Caki2 (cell line): ENCODE results near the gene TIMM21. TPM values are rescaled to one million over a fixed set of nuclear protein-coding genes. Genes with fewer than 3 reads are reported as not detected.

ENCODE experiments used
- DNase-seq: peaks from one replicate; pipeline ENCODE4 v3.0.0-alpha.2; 2015; ENCODE audit warnings: low read depth
- in situ Hi-C: cut with HindIII; loops from 2 replicates; pipeline ENCODE4 v1.10.0; 2016; ENCODE audit warnings: low sequenced_read_pairs, low pct_unique_long_range_greater_than_20kb, mixed read lengths
- total RNA-seq: library from RNA; depleted of rRNA; stranded (reverse); fragments of >200 nt; shearing (Covaris generic); gene quantifications from 2 replicates; pipeline ENCODE4 v1.2.3, GENCODE V29; 2014; ENCODE audit warnings: low replicate concordance; rRNA removed

Gene TIMM21, protein sequence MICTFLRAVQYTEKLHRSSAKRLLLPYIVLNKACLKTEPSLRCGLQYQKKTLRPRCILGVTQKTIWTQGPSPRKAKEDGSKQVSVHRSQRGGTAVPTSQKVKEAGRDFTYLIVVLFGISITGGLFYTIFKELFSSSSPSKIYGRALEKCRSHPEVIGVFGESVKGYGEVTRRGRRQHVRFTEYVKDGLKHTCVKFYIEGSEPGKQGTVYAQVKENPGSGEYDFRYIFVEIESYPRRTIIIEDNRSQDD
- total RNA-seq: 15.5 and 31.9 TPM in 2 replicates

DNA sequence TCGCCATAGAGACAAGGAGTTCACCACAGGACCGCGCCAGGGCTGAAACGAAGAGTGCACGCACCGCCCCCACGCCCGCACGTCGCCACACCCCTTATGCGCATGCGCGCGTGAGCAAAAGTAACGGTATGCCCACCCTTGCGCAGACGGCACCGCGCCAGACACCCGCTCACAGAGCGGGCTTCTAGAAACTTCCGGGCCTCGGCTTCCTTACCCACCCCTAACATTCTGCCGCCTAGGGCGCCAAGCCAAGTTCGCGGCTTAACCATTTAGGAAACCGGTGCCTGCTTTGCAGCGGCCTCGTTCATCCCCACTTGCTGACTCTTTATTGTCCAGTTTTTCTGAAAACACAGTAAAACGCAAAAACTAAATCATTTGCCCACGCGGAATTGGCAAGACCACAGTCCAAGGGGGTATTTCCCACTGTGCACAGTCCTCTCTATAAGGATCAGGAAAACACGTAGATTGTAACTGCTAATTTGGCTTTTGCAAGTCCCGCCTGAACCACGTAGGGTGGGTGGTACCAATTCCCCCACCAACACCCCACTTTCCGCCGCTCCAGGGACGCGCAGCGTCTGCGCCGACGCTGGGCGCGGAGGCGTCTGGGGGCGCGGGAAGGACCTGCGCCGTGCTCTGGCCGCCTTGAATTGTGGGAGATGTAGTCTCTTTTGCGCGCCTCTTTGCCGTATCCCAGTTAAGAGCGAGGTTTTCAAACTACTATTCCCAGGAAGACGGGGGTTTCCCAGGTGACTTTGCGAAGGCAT lies at the start of gene TIMM21, which contains the start of gene FBXO15:
TIMM21 (plus strand) TSS at position 745 of the 764 bp plus-strand sequence. CDS start 286 bp downstream, outside the sequence.
FBXO15 (minus strand) TSS at position 56 of the 764 bp plus-strand sequence; CDS start at position 7, 49 bp downstream.
- in situ Hi-C loops: no loop called here
- peak; percentile 91 for DNase-seq

- in situ Hi-C loops: no loop called here
- DNase-seq: no peak
Observed at GRCh38 chr18:74108460-74108859, 39.9 kb upstream of the TIMM21 start.

DNA sequence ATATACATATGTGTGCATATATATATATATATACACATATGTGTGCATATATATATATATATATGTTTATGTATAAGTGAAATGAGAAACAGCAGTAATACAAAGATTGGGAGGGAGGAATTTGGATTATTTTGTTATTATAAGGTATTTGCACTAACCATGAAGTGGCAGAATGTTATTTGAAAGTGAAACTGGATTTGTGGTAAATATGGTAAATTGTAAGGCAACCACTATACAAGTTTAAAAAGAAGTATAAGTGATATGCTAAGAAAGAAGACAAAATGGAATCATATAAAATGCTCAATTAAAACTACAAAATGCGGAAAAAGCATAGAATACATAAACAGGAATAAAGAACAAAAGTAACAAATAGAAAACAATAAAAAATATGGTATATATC lies 38.2 kb upstream of the TIMM21 start:
- in situ Hi-C loops: no loop called here
- DNase-seq: no peak

DNA sequence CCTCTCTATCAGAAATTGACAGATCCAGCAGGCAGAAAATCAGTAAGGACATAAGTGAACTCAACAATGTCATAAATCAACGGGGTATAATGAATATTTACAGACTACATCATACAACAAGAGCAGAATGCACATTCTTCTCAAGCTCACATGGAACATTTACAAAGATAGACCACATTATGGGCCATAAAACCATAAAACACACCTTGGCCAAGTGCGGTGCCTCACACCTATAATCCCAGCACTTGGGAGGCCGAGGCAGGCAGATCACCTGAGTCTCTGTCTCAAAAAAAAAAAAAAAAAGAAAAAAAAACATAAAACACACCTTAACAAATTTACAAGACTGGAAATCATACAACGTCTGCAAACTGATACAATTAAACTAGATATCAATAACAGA lies 37.3 kb upstream of the TIMM21 start:
- no peak for DNase-seq
- in situ Hi-C loops: no loop called here

DNA sequence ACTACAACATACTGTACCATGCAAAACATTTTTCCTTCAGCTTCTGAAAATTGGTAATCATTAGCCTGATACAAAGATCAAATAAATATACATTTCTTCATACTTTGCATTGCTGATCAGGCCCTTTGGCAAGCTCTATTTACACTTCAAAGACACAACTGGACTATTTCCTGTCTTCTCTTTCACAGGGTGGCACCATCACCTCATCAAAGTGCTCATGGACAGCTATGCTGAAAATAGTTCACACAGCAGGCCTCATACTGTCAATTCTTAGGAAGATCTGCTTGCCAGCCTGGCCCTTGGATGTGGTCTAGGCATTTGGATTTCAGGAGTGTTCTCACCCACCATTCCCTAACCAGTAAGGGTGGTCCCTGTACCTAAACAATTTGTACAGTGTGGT lies 34.6 kb upstream of the TIMM21 start:
- DNase-seq: no peak

DNA sequence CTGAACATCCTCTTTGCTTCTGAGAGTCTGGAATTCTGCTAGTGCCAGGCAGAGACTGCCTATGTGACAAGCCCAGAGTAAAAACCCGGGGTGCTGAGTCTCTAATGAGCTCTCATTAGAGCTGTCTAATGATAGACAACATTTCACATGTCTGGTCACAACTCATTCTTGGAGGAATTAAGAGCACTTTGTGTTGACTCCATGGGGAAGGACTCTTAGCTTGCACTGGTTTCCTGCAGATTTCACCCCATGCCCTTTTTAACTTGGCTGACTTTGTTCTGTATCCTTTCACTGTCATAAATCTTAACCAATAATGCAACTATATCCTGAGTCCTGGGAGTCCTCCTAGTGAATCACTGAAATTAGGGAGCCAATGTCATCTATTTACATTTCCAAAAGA lies 34.2 kb upstream of the TIMM21 start:
- no peak for DNase-seq
- in situ Hi-C loops: no loop called here

More for the DNA sequence above, 34.6 kb upstream of the TIMM21 start:
- in situ Hi-C loops: no loop called here

GRCh38 chr18:74115046-74115445 lies 33.3 kb upstream of the TIMM21 start:
- DNase-seq: no peak
- in situ Hi-C loops: no loop called here

GRCh38 chr18:74116633-74117554 lies 31.4 kb upstream of the TIMM21 start:
- in situ Hi-C loops: no loop called here
- no peak for DNase-seq

DNA sequence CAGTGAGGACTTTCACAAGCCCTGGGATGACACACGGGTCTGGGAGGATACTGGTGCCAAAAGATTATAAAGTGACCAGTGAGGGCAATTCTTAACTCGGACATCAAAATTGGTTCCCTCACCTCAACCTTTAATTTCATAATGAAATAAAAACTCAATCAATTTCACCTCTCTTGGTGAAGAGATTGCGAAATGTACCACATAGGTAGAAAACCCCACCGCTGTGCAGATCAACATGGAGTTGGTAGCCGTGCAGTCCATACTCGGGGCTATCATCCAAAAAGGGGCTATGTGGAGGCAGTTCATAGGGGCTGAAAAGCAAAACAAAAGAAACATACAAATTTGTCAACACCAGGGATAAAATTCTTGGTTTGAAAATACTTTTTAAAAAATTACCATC lies 25.1 kb upstream of the TIMM21 start:
- DNase-seq: no peak
- in situ Hi-C loops: no loop called here

GRCh38 chr18:74124642-74125041 lies 23.7 kb upstream of the TIMM21 start:
- no peak for DNase-seq
- in situ Hi-C loops: no loop called here

GRCh38 chr18:74126684-74127655 lies 21.4 kb upstream of the TIMM21 start:
- in situ Hi-C loops: no loop called here
- DNase-seq: no peak

GRCh38 chr18:74128159-74128558 lies 20.2 kb upstream of the TIMM21 start:
- in situ Hi-C loops: no loop called here
- DNase-seq: no peak

DNA sequence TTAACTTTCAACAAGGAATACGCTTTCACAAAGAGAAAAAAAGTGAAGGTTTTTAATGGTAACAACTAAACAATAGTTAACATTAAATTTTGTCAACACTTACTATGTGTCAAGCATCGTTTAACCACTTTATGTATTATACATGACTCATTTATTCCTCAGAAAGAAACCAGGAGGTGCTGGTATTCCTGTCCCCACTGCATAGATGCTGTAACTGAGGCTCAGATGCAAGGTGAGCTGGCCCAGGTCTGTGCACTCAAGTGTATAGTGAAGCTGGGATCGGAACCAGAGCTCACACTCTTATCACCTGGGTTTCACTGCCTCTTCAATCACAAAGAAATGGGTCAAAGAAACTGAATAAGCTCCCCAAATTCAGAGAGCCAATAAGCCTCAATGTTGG lies 17.2 kb upstream of the TIMM21 start:
- in situ Hi-C loops: no loop called here
- no peak for DNase-seq

DNA sequence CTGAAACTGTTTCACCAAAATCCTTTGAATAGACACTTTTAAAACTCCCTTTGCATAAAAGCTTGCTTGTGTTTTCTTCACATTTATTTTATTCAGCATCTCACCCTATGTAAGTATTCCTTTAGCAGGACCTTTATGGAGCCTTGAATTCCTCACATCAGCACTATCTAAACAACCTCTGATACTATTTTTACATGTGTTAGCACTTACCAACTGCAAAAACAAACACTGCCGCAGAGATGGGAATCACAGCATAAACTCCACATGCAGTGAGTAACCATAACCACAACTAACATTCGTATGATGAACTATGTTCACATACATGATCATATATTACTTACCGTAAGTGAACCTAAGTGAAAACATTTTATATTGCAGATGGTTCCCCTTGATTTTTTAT lies 16.1 kb upstream of the TIMM21 start:
- in situ Hi-C loops: no loop called here
- no peak for DNase-seq

- DNase-seq: no peak
- in situ Hi-C loops: no loop called here
Observed at GRCh38 chr18:74137920-74138538, 10.3 kb upstream of the TIMM21 start.

GRCh38 chr18:74139411-74139810 lies 8.9 kb upstream of the TIMM21 start:
- in situ Hi-C loops: no loop called here
- DNase-seq: no peak

- DNase-seq: no peak
- in situ Hi-C loops: no loop called here
Observed at GRCh38 chr18:74139888-74140287, 8.4 kb upstream of the TIMM21 start.
